ENCODE measurements around the gene CMTM3.

The CMTM3 gene

GRCh38 chr16:66604376-66605176 lies at the start of gene CMTM3:
CMTM3 (plus strand) TSS chr16:66604704; CDS start chr16:66604806, 102 bp downstream.
- peak; percentile 62 for TF ChIP-seq CTCF (IDR thresholded peaks at IDR 0.05; ENCODE audit: low read depth, low read length)
- peak within 1 kb of the TSS; percentile 72 for H3K4me3 ChIP-seq (ENCODE audit: low read depth, low read length)
- peak; percentile 74 for DNase-seq (ENCODE audit: low read depth, low spot score)
- in situ Hi-C loops (cut with HindIII; ENCODE audit: low sequenced_read_pairs) = no loop called here

- no peak for TF ChIP-seq CTCF (IDR thresholded peaks at IDR 0.05; ENCODE audit: low read depth, low read length)
- no peak for DNase-seq (ENCODE audit: low read depth, low spot score)
- in situ Hi-C loops (cut with HindIII; ENCODE audit: low sequenced_read_pairs) = no loop called here
- no peak overlapping the region for H3K4me3 ChIP-seq (ENCODE audit: low read depth, low read length)
Observed at GRCh38 chr16:66560107-66560506, 44.4 kb upstream of the CMTM3 start.

- H3K4me3 ChIP-seq (ENCODE audit: low read depth, low read length) = no peak overlapping the region
- DNase-seq (ENCODE audit: low read depth, low spot score) = no peak
- TF ChIP-seq CTCF (IDR thresholded peaks at IDR 0.05; ENCODE audit: low read depth, low read length) = no peak
- in situ Hi-C loops (cut with HindIII; ENCODE audit: low sequenced_read_pairs) = no loop called here
Observed at GRCh38 chr16:66561381-66562080, 43.0 kb upstream of the CMTM3 start.

GRCh38 chr16:66562409-66562808 lies 42.1 kb upstream of the CMTM3 start:
- DNase-seq (ENCODE audit: low read depth, low spot score) = no peak
- no peak for TF ChIP-seq CTCF (IDR thresholded peaks at IDR 0.05; ENCODE audit: low read depth, low read length)
- no peak overlapping the region for H3K4me3 ChIP-seq (ENCODE audit: low read depth, low read length)
- in situ Hi-C loops (cut with HindIII; ENCODE audit: low sequenced_read_pairs) = no loop called here

GRCh38 chr16:66562986-66563385 lies 41.5 kb upstream of the CMTM3 start:
- no peak overlapping the region for H3K4me3 ChIP-seq (ENCODE audit: low read depth, low read length)
- no peak for TF ChIP-seq CTCF (IDR thresholded peaks at IDR 0.05; ENCODE audit: low read depth, low read length)
- in situ Hi-C loops (cut with HindIII; ENCODE audit: low sequenced_read_pairs) = no loop called here
- DNase-seq (ENCODE audit: low read depth, low spot score) = no peak

- in situ Hi-C loops (cut with HindIII; ENCODE audit: low sequenced_read_pairs) = no loop called here
- no peak for TF ChIP-seq CTCF (IDR thresholded peaks at IDR 0.05; ENCODE audit: low read depth, low read length)
- DNase-seq (ENCODE audit: low read depth, low spot score) = no peak
Observed at GRCh38 chr16:66563574-66564334, 40.8 kb upstream of the CMTM3 start.

More at GRCh38 chr16:66563574-66564334, 40.8 kb upstream of the CMTM3 start:
- H3K4me3 ChIP-seq (ENCODE audit: low read depth, low read length) = no peak overlapping the region
